ENCODE data around the gene TTC3.

Gene TTC3

GRCh38 chr21:37061926-37062592, 11.0 kb upstream of the TTC3 start:
- in situ Hi-C loops (cut with HindIII; ENCODE audit: low sequenced_read_pairs), result no loop called here

DNA sequence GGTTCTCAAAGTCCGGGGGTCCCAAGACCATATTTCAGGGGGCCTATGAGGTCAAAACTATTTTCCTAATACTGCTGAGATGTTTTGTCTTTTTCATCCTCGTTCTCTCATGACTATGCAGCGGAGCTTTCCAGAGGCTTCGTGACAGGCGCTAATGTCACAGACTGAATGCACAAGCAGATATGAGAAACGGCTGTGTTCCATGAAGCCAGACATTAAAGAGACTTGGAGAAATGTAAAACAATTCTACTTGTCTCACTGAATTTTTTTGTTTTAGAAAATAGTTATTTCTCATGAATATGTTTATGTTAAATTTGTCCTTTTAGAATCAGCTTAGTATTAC, 10.5 kb upstream of the TTC3 start:
- in situ Hi-C loops (cut with HindIII; ENCODE audit: low sequenced_read_pairs), result no loop called here

GRCh38 chr21:37063433-37063832, 9.6 kb upstream of the TTC3 start:
- in situ Hi-C loops (cut with HindIII; ENCODE audit: low sequenced_read_pairs), result no loop called here

DNA sequence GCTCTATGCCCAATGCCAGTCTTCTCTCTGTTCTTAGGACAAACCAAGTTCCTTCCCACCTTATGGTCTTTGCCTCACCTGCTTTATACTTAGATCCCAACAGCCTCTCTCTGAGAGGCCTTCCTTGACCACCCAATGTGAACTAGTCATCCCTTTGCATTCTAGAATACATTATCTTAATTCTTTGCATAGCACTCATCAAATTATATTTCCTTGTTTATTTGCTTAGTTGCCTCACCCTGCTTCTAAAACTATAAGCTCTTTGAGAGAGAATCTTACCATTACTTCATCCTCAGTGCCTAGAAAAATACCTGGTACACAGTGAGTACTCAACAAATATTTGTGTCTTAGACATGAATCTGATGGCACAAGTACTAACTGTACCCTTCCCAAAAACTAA, 8.2 kb upstream of the TTC3 start:
- in situ Hi-C loops (cut with HindIII; ENCODE audit: low sequenced_read_pairs), result no loop called here

- in situ Hi-C loops (cut with HindIII; ENCODE audit: low sequenced_read_pairs), result no loop called here
These were observed 7.4 kb upstream of the TTC3 start for GRCh38 chr21:37065561-37066177.

GRCh38 chr21:37071561-37072273, 1.3 kb upstream of the TTC3 start:
- in situ Hi-C loops (cut with HindIII; ENCODE audit: low sequenced_read_pairs), result no loop called here

- in situ Hi-C loops (cut with HindIII; ENCODE audit: low sequenced_read_pairs), result no loop called here
These were observed 623 bp upstream of the TTC3 start for GRCh38 chr21:37072274-37072987.

GRCh38 chr21:37073417-37074196, 553 bp downstream of the TTC3 start:
- in situ Hi-C loops (cut with HindIII; ENCODE audit: low sequenced_read_pairs), result no loop called here

DNA sequence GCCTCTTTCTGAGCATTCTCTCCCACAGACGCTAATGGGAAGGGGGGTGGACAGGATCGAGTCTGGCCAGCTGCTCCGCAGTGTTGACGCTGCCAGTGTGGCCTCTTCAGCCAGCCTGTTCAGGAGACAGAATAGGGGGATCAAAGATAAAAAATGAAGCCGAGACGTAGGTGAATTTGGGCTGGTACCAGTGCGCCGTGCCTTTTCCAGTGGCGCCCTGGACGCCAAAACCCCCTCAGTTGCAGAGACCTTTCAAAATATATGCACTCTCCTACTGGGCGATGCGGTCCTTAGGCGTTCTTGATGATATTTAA, 1.1 kb downstream of the TTC3 start:
- in situ Hi-C loops (cut with HindIII; ENCODE audit: low sequenced_read_pairs), result no loop called here

DNA sequence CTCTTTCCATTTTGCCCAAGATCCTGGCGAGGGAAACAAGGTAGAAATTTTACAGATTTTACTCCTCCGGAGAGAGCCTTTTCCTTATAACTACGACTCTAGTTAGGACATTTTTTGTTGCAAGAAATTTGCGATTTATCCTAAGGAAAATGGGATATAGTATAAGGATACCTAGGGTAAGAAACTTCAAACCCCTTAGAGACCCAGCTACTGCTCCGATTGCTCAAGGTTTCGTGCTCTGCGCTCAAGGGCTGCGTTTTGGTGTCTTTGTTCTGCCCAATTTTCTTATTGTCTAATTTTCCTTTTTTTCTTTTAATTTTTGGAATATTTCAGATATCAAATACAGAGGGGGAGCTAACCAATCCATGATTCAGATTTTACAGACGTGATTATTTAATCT, 1.5 kb downstream of the TTC3 start:
- in situ Hi-C loops (cut with HindIII; ENCODE audit: low sequenced_read_pairs), result no loop called here

DNA sequence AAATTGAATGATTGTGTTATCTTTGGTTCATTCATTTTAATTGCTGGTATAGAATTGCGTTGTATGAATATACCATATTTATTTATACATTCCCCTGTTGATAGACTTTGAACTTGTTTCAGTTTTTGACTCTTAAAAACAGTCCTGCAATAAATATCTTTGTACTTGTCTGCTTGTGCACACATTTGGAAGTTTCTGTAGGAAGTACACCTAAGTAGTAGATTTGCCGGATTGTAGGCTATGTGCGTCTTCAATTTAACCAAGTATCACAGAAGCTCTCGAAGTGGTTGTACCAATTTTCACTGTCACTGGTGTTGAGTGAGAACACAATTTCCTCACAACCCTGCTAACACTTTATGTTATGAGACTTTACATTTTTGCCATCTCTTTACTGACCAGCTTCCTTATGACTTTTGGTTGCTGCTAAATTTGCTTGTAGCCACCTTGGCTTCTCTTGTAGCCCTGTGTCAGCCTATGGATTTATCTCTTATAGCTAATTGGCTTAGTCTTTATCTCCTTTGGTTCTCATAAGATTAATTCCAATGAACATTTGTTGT, 2.2 kb downstream of the TTC3 start:
- in situ Hi-C loops (cut with HindIII; ENCODE audit: low sequenced_read_pairs), result no loop called here

- in situ Hi-C loops (cut with HindIII; ENCODE audit: low sequenced_read_pairs), result no loop called here
These were observed 3.2 kb downstream of the TTC3 start for GRCh38 chr21:37076087-37076850.

- in situ Hi-C loops (cut with HindIII; ENCODE audit: low sequenced_read_pairs), result no loop called here
These were observed 4.3 kb downstream of the TTC3 start for GRCh38 chr21:37077403-37077802.

GRCh38 chr21:37079211-37079824, 6.3 kb downstream of the TTC3 start:
- in situ Hi-C loops (cut with HindIII; ENCODE audit: low sequenced_read_pairs), result no loop called here

DNA sequence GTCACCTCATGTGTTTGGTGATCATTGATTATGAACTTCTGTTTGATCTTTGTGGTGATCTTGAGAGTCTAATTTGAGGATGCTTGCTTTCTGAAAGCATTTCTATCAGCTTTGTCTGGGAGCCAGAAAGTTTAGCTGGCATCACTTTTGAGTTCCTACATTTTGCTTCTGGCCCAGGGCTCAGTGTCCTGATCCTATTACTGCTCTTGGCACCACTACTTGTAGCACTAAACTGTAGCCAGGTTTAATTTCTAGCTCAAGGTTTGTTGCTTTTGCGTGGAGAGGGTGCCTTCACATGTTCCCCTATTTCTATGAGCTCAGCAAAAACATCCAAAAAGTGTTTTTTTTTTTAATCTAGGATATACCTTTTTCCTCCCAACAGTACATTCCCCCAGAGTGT, 9.3 kb downstream of the TTC3 start:
- in situ Hi-C loops (cut with HindIII; ENCODE audit: low sequenced_read_pairs), result no loop called here

GRCh38 chr21:37082856-37083528, 9.9 kb downstream of the TTC3 start:
- in situ Hi-C loops (cut with HindIII; ENCODE audit: low sequenced_read_pairs), result no loop called here

- in situ Hi-C loops (cut with HindIII; ENCODE audit: low sequenced_read_pairs), result no loop called here
These were observed 12.7 kb downstream of the TTC3 start for GRCh38 chr21:37085726-37086125.

- in situ Hi-C loops (cut with HindIII; ENCODE audit: low sequenced_read_pairs), result no loop called here
These were observed 14.1 kb downstream of the TTC3 start for GRCh38 chr21:37087188-37087587.

GRCh38 chr21:37088186-37088735, 15.2 kb downstream of the TTC3 start:
- in situ Hi-C loops (cut with HindIII; ENCODE audit: low sequenced_read_pairs), result no loop called here
